ENCODE measurements around the gene KRTAP3-3.
"Not testable (repeated sequence)": the region's sequence is repeated elsewhere in the genome, so short reads cannot be mapped to it uniquely, and the experiment has no call there.

Gene KRTAP3-3

DNA sequence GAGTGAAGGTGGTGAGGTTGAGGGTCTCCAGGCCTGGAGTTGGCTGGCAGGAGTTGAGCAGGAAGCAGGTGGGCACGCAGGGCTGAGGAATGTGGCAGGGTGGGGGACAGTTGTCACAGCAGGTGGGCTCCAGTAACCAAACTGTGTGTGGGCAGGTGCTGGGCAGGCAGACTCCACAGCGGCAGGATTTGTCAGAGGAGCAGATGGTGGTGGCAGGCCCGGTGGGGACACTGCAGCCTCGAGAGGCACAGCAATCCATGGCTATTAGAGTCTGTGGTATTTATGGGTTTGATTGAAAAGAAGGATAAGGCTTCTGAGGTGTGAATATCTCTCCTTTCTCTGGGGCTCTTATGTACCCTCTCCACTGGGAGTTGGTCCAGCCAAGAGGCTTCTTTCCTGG, at the start of gene KRTAP3-3:
Gene KRTAP3-3, minus strand, starts transcription at position 326 of the 400 bp plus-strand sequence. Its CDS starts 67 bp downstream, at position 259.
- DNase-seq, result no peak

DNA sequence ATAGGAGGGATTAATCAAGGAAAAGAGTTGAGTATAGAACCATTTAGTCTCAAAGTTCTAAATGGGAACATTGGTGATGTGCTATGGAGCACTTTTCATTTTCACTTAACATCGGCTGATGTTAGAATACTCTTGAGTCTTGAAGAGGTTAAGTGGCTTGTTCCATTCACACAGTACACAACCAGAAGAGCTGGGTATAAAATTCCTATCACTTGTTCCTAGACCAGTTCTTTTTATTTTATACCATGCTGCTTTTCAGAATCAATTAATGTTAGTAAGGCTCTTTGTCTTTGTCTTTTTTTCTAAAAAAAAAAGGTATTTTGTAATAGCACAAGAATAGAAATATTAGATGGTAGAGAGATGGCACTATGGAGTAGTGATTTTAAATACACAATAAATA, 49.0 kb upstream of the KRTAP3-3 start:
- no peak for DNase-seq

DNA sequence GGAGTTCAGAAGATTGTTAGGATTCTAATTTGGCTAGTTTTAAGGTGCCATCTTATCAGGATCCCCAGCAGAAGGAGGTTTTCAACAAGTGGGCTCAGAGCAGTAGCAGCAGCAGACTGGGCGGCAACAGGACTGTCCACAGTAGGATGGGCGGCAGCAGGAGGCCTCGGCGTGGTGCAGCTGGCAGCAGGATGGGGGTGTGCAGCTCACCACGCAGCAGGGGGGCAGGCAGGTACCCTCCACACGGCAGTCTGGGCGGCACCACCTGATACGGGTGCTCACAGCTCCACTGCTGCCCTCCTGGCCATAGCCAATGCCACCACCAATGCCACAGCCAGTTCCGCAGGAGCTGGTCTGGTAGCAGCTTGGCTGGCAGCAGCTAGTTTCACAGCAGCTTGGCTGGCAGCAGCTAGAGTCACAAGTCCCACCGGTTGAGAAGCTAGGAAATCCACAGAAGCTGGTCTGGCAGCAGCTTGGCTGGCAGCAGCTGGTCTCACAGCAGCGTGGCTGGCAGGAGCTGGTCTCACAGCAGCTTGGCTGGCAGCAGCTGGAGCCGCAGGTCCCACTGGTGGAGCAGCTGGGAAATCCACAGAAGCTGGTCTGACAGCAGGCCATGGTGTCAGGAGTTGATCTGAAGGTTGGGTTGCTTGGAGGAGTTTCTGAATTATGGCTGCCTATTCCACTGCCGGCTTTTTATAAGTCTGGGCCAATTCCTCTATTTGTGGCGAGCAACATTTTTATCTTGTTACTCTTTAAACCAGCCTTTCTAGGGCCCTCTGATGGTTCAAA, 47.0 kb upstream of the KRTAP3-3 start, which contains the start of gene KRTAP1-1:
Gene KRTAP1-1, minus strand, starts transcription at position 668 of the 789 bp plus-strand sequence. Its CDS starts 53 bp downstream, at position 615.
- not testable (repeated sequence) for DNase-seq

DNA sequence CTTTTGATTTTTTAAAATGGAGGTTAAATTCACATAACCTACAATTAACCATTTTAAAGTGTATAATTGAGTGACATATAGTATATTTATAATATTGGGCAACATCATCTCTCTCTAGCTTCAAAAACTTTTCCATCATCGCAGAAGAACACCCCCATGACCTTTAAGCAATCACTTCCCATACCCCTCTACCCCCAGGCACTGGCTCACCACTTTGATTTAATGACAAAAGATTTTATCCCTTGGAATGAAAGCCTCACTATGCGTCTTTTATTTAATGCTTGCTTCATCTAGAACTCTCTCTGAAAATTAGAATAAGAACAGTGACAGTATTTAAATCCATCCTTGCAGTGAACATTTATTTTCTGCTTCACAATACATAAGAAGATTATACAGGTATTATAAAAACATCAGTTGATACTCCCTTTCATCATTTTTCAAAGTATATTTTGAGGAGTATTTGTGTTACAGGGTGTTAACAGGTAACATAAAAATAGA, 43.9 kb upstream of the KRTAP3-3 start:
- no peak for DNase-seq

DNA sequence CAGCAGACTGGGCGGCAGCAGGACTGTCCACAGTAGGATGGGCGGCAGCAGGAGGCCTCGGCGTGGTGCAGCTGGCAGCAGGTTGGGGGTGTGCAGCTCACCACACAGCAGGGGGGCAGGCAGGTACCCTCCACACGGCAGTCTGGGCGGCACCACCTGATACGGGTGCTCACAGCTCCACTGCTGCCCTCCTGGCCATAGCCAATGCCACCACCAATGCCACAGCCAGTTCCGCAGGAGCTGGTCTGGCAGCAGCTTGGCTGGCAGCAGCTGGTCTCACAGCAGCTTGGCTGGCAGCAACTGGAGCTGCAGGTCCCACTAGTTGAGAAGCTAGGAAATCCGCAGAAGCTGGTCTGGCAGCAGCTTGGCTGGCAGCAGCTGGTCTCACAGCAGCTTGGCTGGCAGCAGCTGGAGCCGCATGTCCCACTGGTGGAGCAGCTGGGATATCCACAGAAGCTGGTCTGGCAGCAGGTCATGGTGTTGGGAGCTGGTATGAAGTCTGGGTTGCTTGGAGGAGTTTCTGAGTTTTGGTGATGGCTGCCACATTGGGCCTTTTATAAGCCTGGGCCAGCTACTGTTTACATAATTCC, 40.5 kb upstream of the KRTAP3-3 start, which contains the start of gene KRTAP1-3:
Gene KRTAP1-3, minus strand, starts transcription at position 529 of the 590 bp plus-strand sequence. Its CDS starts 53 bp downstream, at position 476.
- not testable (repeated sequence) for DNase-seq

DNA sequence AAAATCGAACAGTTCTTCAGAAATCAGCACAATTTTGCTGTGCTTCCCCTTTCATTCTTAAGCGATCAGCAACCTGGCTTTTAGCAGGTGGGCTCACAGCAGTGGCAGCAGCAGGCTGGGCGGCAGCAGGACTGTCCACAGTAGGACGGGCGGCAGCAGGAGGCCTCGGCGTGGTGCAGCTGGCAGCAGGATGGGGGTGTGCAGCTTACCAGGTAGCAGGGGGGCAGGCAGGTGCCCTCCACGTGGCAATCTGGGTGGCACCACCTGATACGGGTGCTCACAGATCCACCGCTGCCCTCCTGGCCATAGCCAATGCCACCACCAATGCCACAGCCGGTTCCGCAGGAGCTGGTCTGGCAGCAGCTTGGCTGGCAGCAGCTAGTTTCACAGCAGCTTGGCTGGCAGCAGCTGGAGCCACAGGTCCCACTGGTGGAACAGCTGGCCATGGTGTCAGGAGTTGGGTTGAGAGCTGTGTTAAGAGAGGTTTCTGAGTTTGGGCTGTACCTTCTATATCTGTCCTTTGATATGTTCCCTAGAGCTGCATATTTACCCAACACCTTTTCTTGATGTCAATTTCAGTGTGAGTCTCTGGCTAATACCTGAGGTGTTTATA, 35.8 kb upstream of the KRTAP3-3 start, which contains the start of gene KRTAP1-4:
Gene KRTAP1-4, minus strand, starts transcription at position 563 of the 613 bp plus-strand sequence. Its CDS starts 117 bp downstream, at position 446.
- no peak for DNase-seq

DNA sequence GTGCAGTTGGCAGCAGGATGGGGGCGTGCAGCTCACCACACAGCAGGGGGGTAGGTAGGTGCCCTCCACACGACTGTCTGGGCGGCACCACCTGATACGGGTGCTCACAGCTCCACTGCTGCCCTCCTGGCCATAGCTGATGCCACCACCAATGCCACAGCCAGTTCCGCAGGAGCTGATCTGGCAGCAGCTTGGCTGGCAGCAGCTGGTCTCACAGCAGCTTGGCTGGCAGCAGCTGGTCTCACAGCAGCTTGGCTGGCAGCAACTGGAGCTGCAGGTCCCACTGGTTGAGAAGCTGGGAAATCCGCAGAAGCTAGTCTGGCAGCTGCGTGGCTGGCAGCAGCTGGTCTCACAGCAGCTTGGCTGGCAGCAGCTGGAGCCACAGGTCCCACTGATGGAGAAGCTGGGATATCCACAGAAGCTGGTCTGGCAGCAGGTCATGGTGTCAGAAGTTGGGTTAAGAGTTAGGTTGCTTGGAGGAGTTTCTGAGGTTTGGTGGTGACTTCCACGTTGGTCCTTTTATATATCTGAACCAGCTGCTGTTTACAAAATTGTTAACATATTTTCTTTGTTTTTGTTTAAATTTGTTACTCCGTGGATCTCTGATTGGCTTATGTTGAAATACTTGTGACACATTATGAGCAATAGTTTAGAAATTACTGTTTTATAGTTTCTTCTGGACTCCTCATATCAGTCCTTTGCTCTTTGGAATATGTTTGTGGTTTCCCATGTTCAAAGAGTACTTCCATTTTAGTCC, 32.9 kb upstream of the KRTAP3-3 start, which contains the start of gene KRTAP1-5:
Gene KRTAP1-5, minus strand, starts transcription at position 494 of the 757 bp plus-strand sequence. Its CDS starts 53 bp downstream, at position 441.
- DNase-seq, result no peak

DNA sequence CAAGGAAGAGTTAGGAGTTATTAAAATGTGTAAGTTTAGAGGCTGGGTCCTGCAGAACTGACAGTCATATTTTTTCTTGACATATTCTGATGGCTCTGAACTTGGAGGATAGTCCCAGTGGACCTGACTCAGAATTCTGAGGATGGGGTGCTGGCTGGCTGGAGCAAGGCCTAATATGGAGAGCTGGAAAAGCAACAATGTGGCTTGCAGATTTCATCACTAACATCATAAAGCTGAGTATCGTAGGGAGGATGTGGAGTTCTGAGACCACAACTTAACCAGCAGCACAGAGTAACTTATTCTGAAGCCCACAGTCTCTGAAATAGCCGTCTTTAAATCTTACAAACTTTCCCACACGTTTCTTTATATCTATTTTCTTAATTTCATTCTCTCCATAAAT, 30.7 kb upstream of the KRTAP3-3 start:
- no peak for DNase-seq

DNA sequence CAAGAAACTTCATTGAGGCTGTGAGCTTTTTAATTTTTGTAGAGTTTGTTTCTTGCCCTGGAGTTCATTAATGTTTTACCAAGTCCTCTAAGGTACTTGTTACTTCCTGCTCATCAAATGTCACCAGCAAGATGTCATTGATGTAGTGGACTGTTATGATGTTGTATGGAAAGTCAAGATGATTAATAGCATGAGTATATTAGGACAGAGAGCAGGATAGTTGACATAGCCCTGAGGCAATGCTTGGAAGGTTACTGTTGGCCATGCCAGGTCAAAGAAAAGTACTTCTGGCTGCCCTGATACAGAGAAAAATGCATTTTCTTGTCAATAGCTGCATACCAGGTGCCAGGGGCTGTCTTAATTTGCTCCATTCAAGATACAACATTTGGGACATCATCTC, 26.4 kb upstream of the KRTAP3-3 start:
- DNase-seq, result no peak

DNA sequence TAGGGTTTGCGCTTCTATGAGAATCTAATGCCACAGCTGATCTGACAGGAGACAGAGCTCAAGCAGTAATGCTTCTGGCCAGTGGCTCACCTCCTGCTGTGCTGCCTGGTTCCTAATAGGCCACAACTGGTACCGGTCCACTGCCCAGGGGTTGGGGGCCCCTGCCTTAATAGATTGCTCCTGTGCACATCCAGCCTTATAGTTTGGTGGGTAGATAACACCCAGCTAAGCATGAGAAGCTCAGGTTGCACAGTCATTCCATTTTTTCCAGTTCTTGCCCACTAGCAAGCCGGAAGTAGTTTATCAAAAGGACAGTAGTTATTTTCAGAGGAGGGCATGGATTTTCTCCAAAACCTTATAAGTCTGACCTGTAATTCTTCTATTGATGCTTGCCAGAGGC, 25.5 kb upstream of the KRTAP3-3 start:
- DNase-seq, result no peak

DNA sequence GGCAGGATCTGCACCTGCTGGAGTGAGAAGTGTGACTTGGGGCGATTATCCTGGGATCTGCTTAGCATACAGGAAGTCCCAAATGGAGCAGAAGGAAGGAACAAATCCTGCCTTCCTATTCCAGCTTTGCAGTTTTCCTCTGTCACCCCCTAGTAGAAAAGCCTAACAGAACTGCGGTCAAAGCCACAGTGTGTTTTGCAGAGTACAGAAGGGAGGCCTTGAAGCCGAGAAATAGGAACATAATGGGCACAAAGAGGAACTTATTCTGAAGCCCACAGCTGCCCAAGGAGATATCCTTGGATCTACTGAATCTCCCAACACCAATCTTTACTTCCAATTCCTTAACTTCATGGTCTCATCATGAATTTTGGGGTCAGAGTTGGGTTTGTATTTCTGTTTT, 24.6 kb upstream of the KRTAP3-3 start:
- DNase-seq, result no peak

DNA sequence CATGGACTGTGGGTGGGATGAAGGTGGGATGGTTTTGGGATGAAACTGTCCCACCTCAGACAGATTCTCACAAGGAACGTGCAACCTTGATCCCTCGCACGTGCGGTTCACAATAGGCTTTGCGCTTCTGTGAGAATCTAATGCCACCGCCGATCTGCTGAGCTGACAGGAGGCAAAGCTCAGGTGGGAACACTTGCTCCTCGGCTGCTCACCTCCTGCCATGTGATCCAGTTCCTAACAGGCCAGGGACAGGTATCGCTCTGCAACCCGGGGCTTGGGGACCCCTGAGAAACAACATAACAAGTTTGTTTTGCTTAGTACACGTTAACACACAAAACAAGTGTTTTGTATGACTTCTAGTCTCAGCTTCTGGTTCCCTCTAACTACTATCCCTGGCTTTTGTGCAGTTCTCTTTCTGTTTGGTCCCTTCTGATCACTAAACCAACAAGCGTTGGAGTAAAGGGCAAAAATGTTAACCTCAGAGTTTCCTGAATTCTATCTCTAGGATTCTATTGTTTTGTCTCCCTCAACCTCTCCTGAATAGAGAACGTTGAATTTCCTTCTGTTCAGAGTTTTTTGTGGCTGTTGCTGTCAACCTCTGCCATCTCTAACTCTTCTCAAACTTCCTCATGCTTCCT, 22.7 kb upstream of the KRTAP3-3 start:
- no peak for DNase-seq

DNA sequence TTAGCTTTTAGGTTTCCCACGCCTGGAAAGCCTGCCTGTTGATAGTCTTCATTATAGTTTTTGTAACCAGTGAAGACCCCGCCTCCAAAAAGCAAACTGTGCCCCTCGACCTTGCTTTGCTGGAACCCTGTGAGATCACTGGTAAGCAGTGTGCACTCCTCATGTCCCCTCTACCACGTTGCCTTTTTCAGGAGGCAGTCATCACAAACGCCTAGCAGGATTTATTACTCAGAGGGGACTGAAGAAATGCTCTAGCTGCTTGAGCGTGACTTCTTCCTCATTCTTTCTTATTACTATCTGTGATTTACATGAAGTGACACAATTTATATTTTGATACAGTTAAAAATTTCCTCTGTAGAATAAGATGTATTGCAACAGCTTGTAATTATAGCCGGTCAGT, 21.5 kb upstream of the KRTAP3-3 start:
- DNase-seq, result no peak

DNA sequence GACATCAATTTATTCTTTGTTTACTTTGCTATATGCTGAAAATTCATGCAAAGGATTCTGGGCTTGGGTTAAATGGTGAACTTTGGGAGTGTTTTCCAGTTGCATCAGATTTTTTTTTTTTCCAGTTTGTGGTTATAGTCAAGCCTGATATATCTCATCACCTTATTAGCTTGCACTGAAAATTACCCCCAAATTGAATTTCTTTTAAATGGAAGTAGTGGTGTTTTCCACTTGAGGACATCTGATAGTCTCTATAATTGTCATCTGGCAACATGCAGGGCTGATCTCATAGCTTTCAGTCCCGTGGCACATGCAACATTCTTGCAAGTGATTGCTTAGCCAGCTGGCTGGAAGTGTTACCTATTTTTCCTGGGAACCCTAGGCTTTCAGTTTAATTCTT, 19.6 kb upstream of the KRTAP3-3 start:
- DNase-seq, result no peak

DNA sequence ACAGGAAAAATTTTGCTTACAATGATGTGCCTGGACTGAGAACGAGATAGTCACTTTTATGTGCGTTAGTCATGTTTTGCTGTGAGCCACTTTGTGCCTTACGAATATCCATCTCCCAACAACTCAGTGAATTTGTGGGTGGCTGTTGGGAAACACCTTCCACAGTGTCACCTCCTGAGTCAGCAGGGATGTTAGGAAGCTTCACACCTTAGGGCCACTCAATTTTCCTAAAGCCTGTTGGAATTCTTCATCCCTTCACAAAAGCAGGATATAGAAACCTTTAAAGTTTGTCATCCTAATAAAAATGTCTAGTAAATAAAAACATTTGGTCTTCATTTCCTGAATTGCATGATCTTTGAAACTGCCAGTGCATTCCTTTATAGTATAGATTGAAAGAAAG, 19.2 kb upstream of the KRTAP3-3 start:
- no peak for DNase-seq

DNA sequence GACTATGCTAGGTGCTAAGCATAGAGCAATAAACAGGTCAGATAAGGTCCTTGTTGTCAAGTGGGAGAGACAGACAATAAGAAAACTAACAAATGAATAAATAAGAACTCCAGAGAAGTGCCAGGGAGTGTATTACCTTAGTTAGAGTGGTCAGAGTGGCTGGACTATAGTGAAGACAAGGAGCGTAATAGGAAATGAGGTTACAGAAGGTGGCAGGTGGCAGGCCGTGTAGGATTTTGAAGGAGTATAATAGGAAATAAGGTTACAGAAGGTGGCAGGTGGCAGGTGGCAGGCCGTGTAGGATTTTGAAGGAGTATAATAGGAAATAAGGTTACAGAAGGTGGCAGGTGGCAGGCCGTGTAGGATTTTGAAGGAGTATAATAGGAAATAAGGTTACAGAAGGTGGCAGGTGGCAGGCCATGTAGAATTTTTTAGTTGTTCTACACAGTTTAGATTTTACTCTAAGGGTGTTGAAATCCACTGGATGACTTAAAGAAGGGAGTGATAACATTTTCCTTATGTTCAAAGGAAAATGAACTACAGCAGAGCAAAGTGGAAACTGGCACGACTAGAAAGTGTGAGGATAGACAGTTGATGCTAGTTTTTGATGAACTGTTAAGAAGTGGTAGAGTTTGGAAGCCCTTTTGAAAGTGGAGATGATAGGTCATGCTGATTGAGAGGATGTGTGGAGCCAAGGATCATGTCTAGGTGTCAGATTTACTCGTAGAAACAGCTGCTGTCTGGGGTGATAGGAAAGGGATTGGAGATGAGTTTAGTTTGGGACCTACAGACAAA, 18.6 kb upstream of the KRTAP3-3 start:
- DNase-seq, result no peak

DNA sequence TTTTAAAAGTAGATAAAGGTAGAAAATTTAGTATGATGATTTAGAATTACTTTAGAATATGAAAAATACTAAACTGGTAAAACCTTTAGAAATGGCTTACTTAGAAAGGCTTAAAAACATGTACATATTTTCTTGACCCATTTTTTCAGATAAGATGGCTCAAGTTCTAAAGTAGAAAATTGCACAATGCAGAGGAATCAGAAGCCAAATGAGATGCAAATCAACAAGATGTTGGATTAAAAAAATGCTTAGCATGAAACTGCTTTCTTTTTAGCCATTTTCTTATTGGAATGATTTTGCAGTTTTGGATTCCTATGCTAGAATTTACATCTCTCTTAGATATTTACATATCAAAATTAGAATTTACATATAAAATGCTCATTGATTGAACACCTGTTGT, 16.5 kb upstream of the KRTAP3-3 start:
- DNase-seq, result no peak

DNA sequence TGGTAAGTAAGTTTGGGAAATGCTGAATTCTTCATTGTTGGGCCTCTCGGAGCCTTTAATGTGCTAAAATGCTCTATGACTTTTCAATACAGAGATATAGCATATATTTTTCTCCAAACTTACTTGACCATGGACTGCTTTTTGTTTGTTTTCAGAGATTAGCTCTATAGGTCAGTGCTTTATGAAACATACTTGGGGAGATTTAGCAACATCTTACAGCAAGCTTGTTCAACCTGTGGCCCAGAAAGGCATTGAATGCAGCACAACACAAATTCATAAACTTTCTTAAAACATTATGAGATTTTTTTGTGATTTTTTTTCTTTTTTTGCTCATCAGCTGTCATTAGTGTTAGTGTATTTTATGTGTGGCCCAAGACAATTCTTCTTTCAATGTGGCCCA, 16.0 kb upstream of the KRTAP3-3 start:
- no peak for DNase-seq

DNA sequence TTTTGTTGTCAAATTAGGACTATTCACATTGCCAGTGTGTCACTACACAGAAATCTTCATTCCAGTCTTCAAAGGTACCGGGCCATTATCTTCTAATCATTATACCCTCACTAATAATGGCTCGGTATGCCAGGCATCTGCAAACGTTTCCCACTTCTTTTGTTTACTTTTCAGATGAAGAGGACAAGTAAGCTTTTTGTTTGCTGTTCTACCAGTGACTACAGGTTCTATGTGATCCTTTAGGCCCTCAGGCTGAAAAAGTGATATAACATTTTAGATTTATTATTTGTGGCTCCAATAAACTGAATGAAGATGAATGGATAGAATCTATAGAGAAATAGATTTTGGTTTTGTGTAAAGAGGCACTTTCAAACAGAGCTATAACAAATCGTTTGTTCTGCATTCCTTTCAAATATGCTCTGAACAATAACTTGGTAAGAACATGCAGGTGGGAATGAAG, 15.4 kb upstream of the KRTAP3-3 start:
- DNase-seq, result no peak

DNA sequence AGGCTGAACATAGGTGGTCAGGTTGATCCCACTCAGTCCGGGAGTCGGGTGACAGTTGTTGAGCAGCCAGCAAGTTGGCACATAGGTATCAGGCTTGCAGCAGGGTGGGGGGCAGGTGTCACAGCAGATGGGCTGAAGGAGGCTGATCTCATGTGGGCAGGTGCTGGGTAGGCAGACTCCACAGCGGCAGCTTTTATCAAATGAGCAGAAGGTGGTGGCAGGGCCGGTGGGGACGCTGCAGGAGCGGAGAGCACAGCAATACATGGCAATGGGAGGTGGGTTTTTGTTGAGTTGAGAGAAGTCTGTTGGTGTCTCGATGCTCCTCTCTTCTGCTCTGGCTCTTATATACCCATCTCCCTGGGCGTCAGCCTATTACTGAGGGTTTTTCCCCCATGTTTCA, 14.8 kb upstream of the KRTAP3-3 start, which contains the start of gene KRTAP3-1:
Gene KRTAP3-1, minus strand, starts transcription at position 318 of the 400 bp plus-strand sequence. Its CDS starts 54 bp downstream, at position 264.
- DNase-seq, result no peak

DNA sequence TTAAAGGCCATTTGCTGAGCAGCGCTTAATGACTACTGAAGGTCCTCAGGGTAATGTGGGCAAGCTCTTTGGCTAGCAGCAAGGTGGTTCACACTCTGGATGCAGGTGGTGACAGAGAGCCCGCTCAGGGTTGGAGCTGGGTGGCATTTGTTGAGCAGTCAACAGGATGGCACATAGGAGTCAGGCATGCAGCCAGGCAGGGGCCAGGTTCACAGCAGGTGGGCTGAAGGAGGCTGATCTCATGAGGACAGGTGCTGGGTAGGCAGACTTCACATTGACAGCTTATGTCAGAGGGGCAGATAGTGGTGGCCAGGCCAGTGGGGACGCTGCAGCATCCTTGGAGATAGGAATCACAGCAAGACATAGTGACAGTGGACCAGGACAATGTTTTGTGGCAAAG, 10.4 kb upstream of the KRTAP3-3 start:
- no peak for DNase-seq
